H1 (cell line): Measurements from ENCODE around the gene PSMB9. TPM values are rescaled to one million over a fixed set of nuclear protein-coding genes. Genes with fewer than 3 reads are reported as not detected.

Experiments
- polyA plus RNA-seq, 7 experiments: library from polyadenylated mRNA; depleted of rRNA in 3 of 7; stranded (reverse) in 5 of 7; unstranded in 2 of 7; fragments of >200 nt in 5 of 7; fragments of 200-250 nt in 2 of 7; gene quantifications; 1 replicate in 5 of 7; 2 replicates in 1 of 7; 4 replicates in 1 of 7; pipeline versions ENCODE4 v1.2.1 to v1.2.3, GENCODE V29; 2011 to 2013; ENCODE audit warnings: missing spikeins in 2 of 7, mixed read lengths in 2 of 7
- small RNA-seq: library from polyadenylated mRNA; stranded (forward); fragments of <200 nt; extraction: miRNeasy Mini kit (QIAGEN cat#:217004); gene quantifications from one replicate; pipeline ENCODE3, GENCODE V24; 2013; ENCODE audit not compliant: insufficient read depth
- total RNA-seq: library from RNA; stranded (reverse); fragmentation: NEBNext Ultra II Directional; extraction: Animal tissue kit (Norgen Biotek cat#: 25700); gene quantifications from 2 replicates; pipeline ENCODE4 v1.2.1, GENCODE V29; 2021

The PSMB9 gene
- total and polyA plus RNA-seq, 2 of the 8 experiments (the other 6 are each of a cell fraction or from before 2014, with no cell fraction given) = 4.5 to 22.8 TPM

Small RNAs within 50 kb of the gene (small RNA-seq; reads per million reads assigned to genes)
- not detected for gene HLA-Z

Other genes starting within 250 kb of the PSMB9 start
- not detected in 2 replicates for gene HLA-DQA1, start 216.8 kb upstream of the PSMB9 start, total RNA-seq
- 0.12 TPM in 1 of 2 replicates, not detected in the other for gene HLA-DQA1, start 216.8 kb upstream of the PSMB9 start, polyA plus RNA-seq (2011; rRNA removed)
- 1.2 and 1.4 TPM in 2 replicates for gene HLA-DQB1, start 187.5 kb upstream of the PSMB9 start, total RNA-seq
- 5.2 and 5.5 TPM in 2 replicates for gene HLA-DQB1, start 187.5 kb upstream of the PSMB9 start, polyA plus RNA-seq (2011; rRNA removed)
- not detected in 2 replicates for gene HLA-DQA2, start 112.8 kb upstream of the PSMB9 start, total RNA-seq
- gene HLA-DQA2, start 112.8 kb upstream of the PSMB9 start, polyA plus RNA-seq (2011; rRNA removed) = not detected in 2 replicates
- not detected in 2 replicates for gene HLA-DQB2, start 90.7 kb upstream of the PSMB9 start, total RNA-seq
- not detected in 2 replicates for gene HLA-DQB2, start 90.7 kb upstream of the PSMB9 start, polyA plus RNA-seq (2011; rRNA removed)
- gene HLA-DOB, start 37.2 kb upstream of the PSMB9 start, total RNA-seq = 0.27 TPM in 1 of 2 replicates, not detected in the other
- gene HLA-DOB, start 37.2 kb upstream of the PSMB9 start, polyA plus RNA-seq (2011; rRNA removed) = 0.19 and 0.35 TPM in 2 replicates
- 24.3 and 27.2 TPM in 2 replicates for gene TAP2, start 15.5 kb upstream of the PSMB9 start, total RNA-seq
- gene TAP2, start 15.5 kb upstream of the PSMB9 start, polyA plus RNA-seq (2011; rRNA removed) = 11.3 and 19.9 TPM in 2 replicates
- 18.4 and 22.0 TPM in 2 replicates for gene PSMB8, start 10.1 kb upstream of the PSMB9 start, total RNA-seq
- 26.9 and 43.0 TPM in 2 replicates for gene PSMB8, start 10.1 kb upstream of the PSMB9 start, polyA plus RNA-seq (2011; rRNA removed)
- gene TAP1, start 488 bp upstream of the PSMB9 start, total RNA-seq = 16.8 TPM in 2 replicates
- gene TAP1, start 488 bp upstream of the PSMB9 start, polyA plus RNA-seq (2011; rRNA removed) = 20.1 and 22.0 TPM in 2 replicates
- gene HLA-DMB, start 86.8 kb downstream of the PSMB9 start, total RNA-seq = 1.3 and 2.7 TPM in 2 replicates
- gene HLA-DMB, start 86.8 kb downstream of the PSMB9 start, polyA plus RNA-seq (2011; rRNA removed) = 3.2 and 4.7 TPM in 2 replicates
- 13.3 and 15.1 TPM in 2 replicates for gene HLA-DMA, start 98.9 kb downstream of the PSMB9 start, total RNA-seq
- gene HLA-DMA, start 98.9 kb downstream of the PSMB9 start, polyA plus RNA-seq (2011; rRNA removed) = 18.0 and 23.1 TPM in 2 replicates
- gene BRD2, start 114.4 kb downstream of the PSMB9 start, total RNA-seq = 179 and 185 TPM in 2 replicates
- gene BRD2, start 114.4 kb downstream of the PSMB9 start, polyA plus RNA-seq (2011; rRNA removed) = 101 and 132 TPM in 2 replicates
- 23.7 TPM in 2 replicates for gene HLA-DOA, start 155.4 kb downstream of the PSMB9 start, total RNA-seq
- 89.0 and 120 TPM in 2 replicates for gene HLA-DOA, start 155.4 kb downstream of the PSMB9 start, polyA plus RNA-seq (2011; rRNA removed)
- gene HLA-DPA1, start 219.5 kb downstream of the PSMB9 start, total RNA-seq = 6.2 and 6.8 TPM in 2 replicates
- 8.4 and 13.1 TPM in 2 replicates for gene HLA-DPA1, start 219.5 kb downstream of the PSMB9 start, polyA plus RNA-seq (2011; rRNA removed)
- gene HLA-DPB1, start 221.8 kb downstream of the PSMB9 start, total RNA-seq = 32.3 and 37.8 TPM in 2 replicates
- gene HLA-DPB1, start 221.8 kb downstream of the PSMB9 start, polyA plus RNA-seq (2011; rRNA removed) = 58.8 and 62.8 TPM in 2 replicates